HCT116 (cell line): Measurements from ENCODE around the gene TRPM1. TPM values are rescaled to one million over a fixed set of nuclear protein-coding genes. Genes with fewer than 3 reads are reported as not detected.

Experiments
- ATAC-seq: fragments of 200-7000 bp; cut with Tn5 transposase; 2 replicates; pipeline ENCODE4 v1.9.1; 2020; ENCODE audit warnings: mild to moderate bottlenecking, moderate library complexity
- BruUV-seq: library from RNA; stranded (reverse); fragments of 400-500 nt; replicated peaks from 2 replicates; lab custom pipeline; 2021; lab: Mats Ljungman, UMichigan
- CTCF ChIA-PET: fragments of 300-600 bp; sonication (Branson Sonifier 250); formaldehyde crosslinking; loops from one replicate; lab custom pipeline; 2021; ENCODE audit warnings: antibody characterized with exemption; lab: Charles Lee
- POLR2A ChIA-PET: fragments of 300-600, 350-600 bp; sonication (Branson Sonifier 250); formaldehyde crosslinking; loops from one replicate; lab custom pipeline; 2021; ENCODE audit warnings: antibody characterized with exemption; lab: Charles Lee
- RAD21 ChIA-PET, 2 experiments: fragments of 300-600 bp; sonication (Branson Sonifier 250); formaldehyde crosslinking; loops; one replicate each; lab custom pipeline; 2023; ENCODE audit warnings: low total read pairs in 2 of 2; ENCODE audit not compliant: uncharacterized antibody in 2 of 2, unreplicated experiment in 2 of 2, low non-redundant PET in 1 of 2; lab: Charles Lee
- DNase-seq: peaks from one replicate; pipeline ENCODE4 v3.0.0-alpha.2; 2010; ENCODE audit warnings: low read depth, low spot score
- H2AFZ ChIP-seq: fragments of 200-600 bp; shearing (Covaris generic), sonication (generic); 2 replicates; pipeline ENCODE4 v1.6.1; 2017; ENCODE audit warnings: low read depth, mixed run types, mixed read lengths, antibody characterized with exemption, low read length; ENCODE audit not compliant: poor library complexity, severe bottlenecking
- H3K27ac ChIP-seq: 2 replicates; pipeline ENCODE4 v1.5.1; 2012; ENCODE audit warnings: low read depth, low read length
- H3K27me3 ChIP-seq: fragments of 200-600 bp; sonication (generic); 2 replicates; pipeline ENCODE4 v1.6.1; 2016; ENCODE audit warnings: mixed run types, low read length, mixed read lengths; ENCODE audit not compliant: insufficient read depth
- H3K36me3 ChIP-seq, 2 experiments: fragments of 200-500 bp in 1 of 2; fragments of 200-600 bp in 1 of 2; sonication (Bioruptor generic) in 1 of 2; sonication (generic) in 1 of 2; 2 replicates each; pipeline versions ENCODE4 v1.5.1 to v1.6.1; 2014 to 2016; ENCODE audit warnings: low read length in 2 of 2, inconsistent platforms in 1 of 2, mixed read lengths in 1 of 2, mixed run types in 1 of 2; ENCODE audit not compliant: insufficient read depth in 2 of 2, control insufficient read depth in 1 of 2
- H3K4me1 ChIP-seq, 2 experiments: fragments of 200-600 bp in 1 of 2; sonication (generic) in 1 of 2; 2 replicates each; pipeline versions ENCODE4 v1.5.1 to v1.6.1; 2012 to 2017; ENCODE audit warnings: low read length in 2 of 2, inconsistent platforms in 1 of 2, mild to moderate bottlenecking in 1 of 2, mixed read lengths in 1 of 2, mixed run types in 1 of 2, moderate library complexity in 1 of 2; ENCODE audit not compliant: insufficient read depth in 2 of 2, control insufficient read depth in 1 of 2
- H3K4me2 ChIP-seq: fragments of 200-600 bp; sonication (generic); 2 replicates; pipeline ENCODE4 v1.6.1; 2017; ENCODE audit warnings: mixed run types, low read length, mixed read lengths
- H3K4me3 ChIP-seq, 2 experiments: fragments of 200-600 bp in 1 of 2; sonication (generic) in 1 of 2; replicated peaks in 1 of 2; 2 replicates each; pipeline ENCODE4 v1.5.1; 2011 to 2016; ENCODE audit warnings: low read length in 2 of 2, control low read depth in 1 of 2, low read depth in 1 of 2, mild to moderate bottlenecking in 1 of 2, mixed read lengths in 1 of 2, mixed run types in 1 of 2
- H3K79me2 ChIP-seq: fragments of 200-600 bp; sonication (generic); 2 replicates; pipeline ENCODE4 v1.6.1; 2017; ENCODE audit warnings: mild to moderate bottlenecking, mixed run types, low read length, moderate library complexity, mixed read lengths; ENCODE audit not compliant: insufficient read depth
- H3K9ac ChIP-seq: fragments of 200-600 bp; sonication (generic); 2 replicates; pipeline ENCODE4 v1.6.1; 2016; ENCODE audit warnings: low read length, mixed read lengths
- H3K9me2 ChIP-seq: fragments of 200-600 bp; sonication (generic), shearing (Covaris generic); 2 replicates; pipeline ENCODE4 v1.6.1; 2017; ENCODE audit warnings: mixed run types, mild to moderate bottlenecking, moderate library complexity; ENCODE audit not compliant: insufficient read depth
- H3K9me3 ChIP-seq, 2 experiments: fragments of 200-500 bp in 1 of 2; fragments of 200-600 bp in 1 of 2; sonication (Bioruptor generic) in 1 of 2; sonication (generic) in 1 of 2; 2 replicates each; pipeline ENCODE4 v1.6.1; 2014 to 2017; ENCODE audit warnings: low read length in 2 of 2, mixed read lengths in 2 of 2, inconsistent platforms in 1 of 2, low read depth in 1 of 2, mild to moderate bottlenecking in 1 of 2, mixed run types in 1 of 2, moderate library complexity in 1 of 2; ENCODE audit not compliant: control insufficient read depth in 1 of 2, insufficient read depth in 1 of 2
- H4K20me1 ChIP-seq: fragments of 200-600 bp; sonication (generic), shearing (Covaris generic); 2 replicates; pipeline ENCODE4 v1.6.1; 2017; ENCODE audit warnings: mixed run types, mild to moderate bottlenecking, moderate library complexity; ENCODE audit not compliant: insufficient read depth
- CBX3 ChIP-seq: IDR thresholded peaks from 2 replicates; pipeline ENCODE4 v1.6.1; 2012; ENCODE audit warnings: low read depth
- CEBPB ChIP-seq: IDR thresholded peaks from 2 replicates; pipeline ENCODE4 v1.6.1; 2012; ENCODE audit warnings: low read depth
- EGR1 ChIP-seq: IDR thresholded peaks from 2 replicates; pipeline ENCODE4 v1.6.1; 2012; ENCODE audit warnings: low read depth
- ELF1 ChIP-seq: IDR thresholded peaks from 2 replicates; pipeline ENCODE4 v1.6.1; 2012; ENCODE audit warnings: low read depth, borderline replicate concordance
- EZH2 ChIP-seq: fragments of 200-600 bp; sonication (generic); IDR thresholded peaks from 2 replicates; pipeline ENCODE4 v1.6.1; 2017; ENCODE audit warnings: antibody characterized with exemption, mixed run types
- FOSL1 ChIP-seq: IDR thresholded peaks from 2 replicates; pipeline ENCODE4 v1.6.1; 2012; ENCODE audit warnings: low read depth
- JUND ChIP-seq: IDR thresholded peaks from 2 replicates; pipeline ENCODE4 v1.6.1; 2012
- POLR2A ChIP-seq: IDR thresholded peaks from 2 replicates; pipeline ENCODE4 v1.7.0; 2011; ENCODE audit warnings: borderline replicate concordance; ENCODE audit not compliant: insufficient read depth, insufficient read length; ENCODE audit errors: extremely low read depth
- RAD21 ChIP-seq: IDR thresholded peaks from 2 replicates; pipeline ENCODE4 v1.6.1; 2012; ENCODE audit warnings: low read depth, mild to moderate bottlenecking
- SP1 ChIP-seq: IDR thresholded peaks from 2 replicates; pipeline ENCODE4 v1.6.1; 2012; ENCODE audit warnings: low read depth
- SRF ChIP-seq: IDR thresholded peaks from 2 replicates; pipeline ENCODE4 v1.6.1; 2012; ENCODE audit warnings: low read depth
- TCF7L2 ChIP-seq: IDR thresholded peaks from 2 replicates; pipeline ENCODE4 v1.7.0; 2011; ENCODE audit warnings: borderline replicate concordance, inconsistent platforms; ENCODE audit not compliant: insufficient read depth, insufficient read length; ENCODE audit errors: extremely low read depth
- ZBTB33 ChIP-seq: IDR thresholded peaks from 2 replicates; pipeline ENCODE4 v1.6.1; 2011; ENCODE audit warnings: mild to moderate bottlenecking, low read length, moderate library complexity; ENCODE audit not compliant: insufficient replicate concordance; ENCODE audit errors: extremely low read depth
- ZNF274 ChIP-seq: fragments of 200-500 bp; sonication (Bioruptor generic); IDR thresholded peaks from 2 replicates; pipeline ENCODE4 v1.6.1; 2014; ENCODE audit warnings: mild to moderate bottlenecking, low read depth, low read length, inconsistent platforms
- intact Hi-C: fragments of 100-400 bp; cut with micrococcal nuclease; formaldehyde crosslinking; loops from 2 replicates; pipeline ENCODE4 v1.10.0; 2022
- total RNA-seq: library from RNA; stranded (reverse); gene quantifications from one replicate; pipeline ENCODE4 v1.2.1, GENCODE V29; 2021; ENCODE audit not compliant: unreplicated experiment
- TF ChIP-seq, protein P1 (sequence below): IDR thresholded peaks from 2 replicates; pipeline ENCODE4 v1.6.1; 2012
- TF ChIP-seq, protein P2 (sequence below): IDR thresholded peaks from 2 replicates; pipeline ENCODE4 v1.6.1; 2012
- TF ChIP-seq, protein P3 (sequence below), 3 experiments: fragments of 200-600 bp in 1 of 3; sonication (generic) in 1 of 3; IDR thresholded peaks in 2 of 3; conservative IDR thresholded peaks in 1 of 3; 2 replicates each; pipeline ENCODE4 v1.5.1; 2012 to 2017; ENCODE audit warnings: low read depth in 2 of 3, low read length in 2 of 3, antibody characterized with exemption in 1 of 3, borderline replicate concordance in 1 of 3, control low read depth in 1 of 3, mild to moderate bottlenecking in 1 of 3, mixed read lengths in 1 of 3, mixed run types in 1 of 3, moderate library complexity in 1 of 3; ENCODE audit not compliant: insufficient read depth in 1 of 3

The TRPM1 gene
- total RNA-seq, 1 experiment from 2014 or later, result not detected

- intact Hi-C loops, result no loop called here
- no peak overlapping the region for H3K27ac ChIP-seq
- H3K9me2 ChIP-seq, result no peaks in the 10 kb centered on the region
- TF ChIP-seq, protein P1, sequence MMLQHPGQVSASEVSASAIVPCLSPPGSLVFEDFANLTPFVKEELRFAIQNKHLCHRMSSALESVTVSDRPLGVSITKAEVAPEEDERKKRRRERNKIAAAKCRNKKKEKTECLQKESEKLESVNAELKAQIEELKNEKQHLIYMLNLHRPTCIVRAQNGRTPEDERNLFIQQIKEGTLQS, result no peak
- no peak for TF ChIP-seq FOSL1
- TF ChIP-seq SP1, result no peak
- no peak for TF ChIP-seq CEBPB
- no peak for TF ChIP-seq ELF1
- TF ChIP-seq ZNF274, result no peak
- no peak for TF ChIP-seq ZBTB33
- TF ChIP-seq EZH2, result no peak
- no peak for TF ChIP-seq JUND
- TF ChIP-seq TCF7L2, result no peak
- TF ChIP-seq RAD21, result no peak
- TF ChIP-seq POLR2A, result no peak
- TF ChIP-seq, protein P2, sequence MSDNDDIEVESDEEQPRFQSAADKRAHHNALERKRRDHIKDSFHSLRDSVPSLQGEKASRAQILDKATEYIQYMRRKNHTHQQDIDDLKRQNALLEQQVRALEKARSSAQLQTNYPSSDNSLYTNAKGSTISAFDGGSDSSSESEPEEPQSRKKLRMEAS, result no peak
- TF ChIP-seq CBX3, result no peak
- TF ChIP-seq, protein P3, sequence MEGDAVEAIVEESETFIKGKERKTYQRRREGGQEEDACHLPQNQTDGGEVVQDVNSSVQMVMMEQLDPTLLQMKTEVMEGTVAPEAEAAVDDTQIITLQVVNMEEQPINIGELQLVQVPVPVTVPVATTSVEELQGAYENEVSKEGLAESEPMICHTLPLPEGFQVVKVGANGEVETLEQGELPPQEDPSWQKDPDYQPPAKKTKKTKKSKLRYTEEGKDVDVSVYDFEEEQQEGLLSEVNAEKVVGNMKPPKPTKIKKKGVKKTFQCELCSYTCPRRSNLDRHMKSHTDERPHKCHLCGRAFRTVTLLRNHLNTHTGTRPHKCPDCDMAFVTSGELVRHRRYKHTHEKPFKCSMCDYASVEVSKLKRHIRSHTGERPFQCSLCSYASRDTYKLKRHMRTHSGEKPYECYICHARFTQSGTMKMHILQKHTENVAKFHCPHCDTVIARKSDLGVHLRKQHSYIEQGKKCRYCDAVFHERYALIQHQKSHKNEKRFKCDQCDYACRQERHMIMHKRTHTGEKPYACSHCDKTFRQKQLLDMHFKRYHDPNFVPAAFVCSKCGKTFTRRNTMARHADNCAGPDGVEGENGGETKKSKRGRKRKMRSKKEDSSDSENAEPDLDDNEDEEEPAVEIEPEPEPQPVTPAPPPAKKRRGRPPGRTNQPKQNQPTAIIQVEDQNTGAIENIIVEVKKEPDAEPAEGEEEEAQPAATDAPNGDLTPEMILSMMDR (IDR thresholded peaks at IDR 0.05 in 2 of 3, conservative IDR thresholded peaks at IDR 0.05 in 1 of 3; ENCODE audit: borderline replicate concordance in 1 of 3, insufficient read depth in 1 of 3, low read depth in 2 of 3, low read length in 2 of 3), result no peak
- TF ChIP-seq EGR1, result no peak
- TF ChIP-seq SRF, result no peak
- TF ChIP-seq, all 23 proteins: peak for 0
- no peak overlapping the region for H3K9ac ChIP-seq
- ChIA-PET CTCF (no interaction called here), RAD21 (no interaction called here), POLR2A (no interaction called here)
- DNase-seq (no peak), ATAC-seq (no peak)
- no peaks in the 10 kb centered on the region for H3K36me3 ChIP-seq
- no peaks in the 10 kb centered on the region for H4K20me1 ChIP-seq
- H3K9me3 ChIP-seq, result no peaks in the 10 kb centered on the region
- H3K4me3 ChIP-seq, result no peak overlapping the region
- H3K79me2 ChIP-seq, result no peaks in the 10 kb centered on the region
- no TSS peak for BruUV-seq
- no peaks in the 10 kb centered on the region for H3K27me3 ChIP-seq
- no peaks in the 10 kb centered on the region; a peak in 1 of 4 replicates for H3K4me1 ChIP-seq
- H2AFZ ChIP-seq, result no peak overlapping the region
- no peak overlapping the region for H3K4me2 ChIP-seq
These were observed 3.0 kb downstream of the TRPM1 start for GRCh38 chr15:31098491-31098917.
